Measurements from ENCODE around the gene CALD1.

CALD1 gene

DNA sequence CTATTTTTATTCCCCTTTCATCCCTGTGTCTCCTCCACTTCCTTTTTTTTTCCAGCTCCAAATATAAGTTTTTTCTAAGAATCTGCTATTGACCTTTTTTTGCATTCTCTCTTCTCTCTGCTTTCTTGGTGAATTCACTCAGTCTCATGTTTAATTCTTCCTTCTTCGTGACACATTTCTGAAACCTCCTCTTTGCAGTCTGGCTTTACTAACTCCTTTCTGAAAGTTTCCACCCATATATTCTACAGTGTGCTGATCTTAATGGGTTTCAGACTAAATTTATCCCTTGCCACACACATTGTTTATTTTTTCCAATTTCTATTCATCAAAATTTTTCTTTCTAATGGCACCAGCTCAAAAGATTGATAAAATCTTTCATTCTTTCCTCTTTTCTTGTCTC, 47.8 kb upstream of the CALD1 start:
- no peak for DNase-seq (ENCODE audit: low spot score)
- Histone ChIP-seq H3K9ac (ENCODE audit: low read depth, low read length, poor library complexity) (no peak overlapping the region), H3K18ac (ENCODE audit: low read length) (no peak overlapping the region), H4K8ac (ENCODE audit: low read depth, low read length) (no peak overlapping the region), H4K91ac (ENCODE audit: low read depth, low read length, poor library complexity) (no peak overlapping the region), H3K27me3 (ENCODE audit: control insufficient read depth in 3 of 3, insufficient read depth in 3 of 3, low read depth in 1 of 3, low read length in 3 of 3) (peaks cover 0 to 3% (median 0%) of the 10 kb centered on the region in 3 experiments), H3K36me3 (replicated peaks in 1 of 2; ENCODE audit: control insufficient read depth in 2 of 2, insufficient read depth in 2 of 2, low read length in 2 of 2) (peaks cover 0 to 2% of the 10 kb centered on the region in 2 donors), H2AK5ac (ENCODE audit: low read depth, low read length) (no peak overlapping the region), H3K14ac (ENCODE audit: low read length) (no peak overlapping the region), H3K27ac (replicated peaks; ENCODE audit: low read length) (no peak overlapping the region), H3K4me1 (ENCODE audit: control insufficient read depth in 2 of 2, insufficient read depth in 1 of 2, low read depth in 1 of 2, low read length in 2 of 2) (peaks cover 0 to 2% of the 10 kb centered on the region in 2 donors), H3K23ac (ENCODE audit: low read depth, low read length, poor library complexity) (no peak overlapping the region), H3K9me3 (replicated peaks in 1 of 2; ENCODE audit: control insufficient read depth in 2 of 2, insufficient read depth in 1 of 2, low read depth in 1 of 2, low read length in 2 of 2) (peaks cover 0 to 2% of the 10 kb centered on the region in 2 donors), H2BK12ac (ENCODE audit: low read length) (no peak overlapping the region), H3K4me2 (ENCODE audit: insufficient read depth, low read length, poor library complexity, severe bottlenecking) (no peak overlapping the region), H2BK15ac (ENCODE audit: low read length) (no peak overlapping the region), H2BK5ac (ENCODE audit: low read length) (no peak overlapping the region), H3K4me3 (ENCODE audit: low read length in 2 of 2) (no peak overlapping the region), H2AFZ (ENCODE audit: low read length) (no peak overlapping the region), H3K4ac (ENCODE audit: low read length) (no peak overlapping the region), H3K79me1 (ENCODE audit: low read depth, low read length) (peaks cover 2% of the 10 kb centered on the region), H2BK120ac (ENCODE audit: low read depth, low read length) (no peak overlapping the region)
- no CpG with 5 or more reads among the region's 1 CpG for WGBS, 2 donors (ENCODE audit: extremely low coverage in 2 of 2, insufficient read length in 2 of 2, insufficient replicate concordance in 1 of 2)

DNA sequence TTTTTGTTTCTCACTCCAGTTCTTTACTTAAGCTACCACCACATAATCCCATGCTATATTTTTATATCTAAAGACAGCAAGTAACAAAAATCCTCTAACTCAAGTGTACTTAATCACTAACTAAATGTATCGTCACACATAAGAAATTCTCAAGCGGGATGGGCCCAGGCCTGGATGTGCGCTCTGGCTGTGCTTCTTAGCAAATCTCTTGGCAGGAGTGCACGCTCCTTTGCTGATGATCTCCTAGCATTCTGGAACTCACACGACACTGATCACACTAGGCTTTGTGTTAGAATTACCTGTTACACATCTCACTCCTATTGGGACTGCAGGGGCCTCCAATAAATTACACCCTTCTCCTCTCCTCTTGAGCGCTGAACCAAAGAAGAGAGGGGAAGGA, 46.7 kb upstream of the CALD1 start:
- no peak overlapping the region for H3K27ac ChIP-seq (replicated peaks; ENCODE audit: low read length)

DNA sequence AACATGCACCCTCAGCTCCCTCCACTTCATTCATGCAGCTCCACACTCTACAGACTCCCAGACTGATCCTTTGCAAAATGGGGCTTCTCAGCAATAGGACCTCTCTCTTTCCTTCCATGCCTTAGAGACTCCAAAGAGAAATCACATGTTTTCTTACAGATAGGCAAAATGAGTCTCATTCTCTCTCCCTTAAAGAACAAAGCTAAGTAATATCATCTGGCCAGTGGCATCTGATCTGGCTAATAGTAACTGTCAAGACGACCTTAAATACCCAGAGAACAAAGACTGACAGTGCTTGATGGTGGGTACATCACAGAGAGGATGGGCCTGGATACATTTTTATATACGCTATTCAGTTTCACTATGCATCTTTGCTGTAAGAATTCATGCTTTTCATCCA, 43.1 kb upstream of the CALD1 start:
- Histone ChIP-seq H3K27me3 (ENCODE audit: control insufficient read depth in 3 of 3, insufficient read depth in 3 of 3, low read depth in 1 of 3, low read length in 3 of 3) (no peaks in the 10 kb centered on the region), H3K23ac (ENCODE audit: low read depth, low read length, poor library complexity) (no peak overlapping the region), H2BK5ac (ENCODE audit: low read length) (no peak overlapping the region), H2AFZ (ENCODE audit: low read length) (no peak overlapping the region), H3K27ac (replicated peaks; ENCODE audit: low read length) (no peak overlapping the region), H3K4me2 (ENCODE audit: insufficient read depth, low read length, poor library complexity, severe bottlenecking) (no peak overlapping the region), H2BK120ac (ENCODE audit: low read depth, low read length) (no peak overlapping the region), H3K18ac (ENCODE audit: low read length) (no peak overlapping the region), H4K8ac (ENCODE audit: low read depth, low read length) (no peak overlapping the region), H2BK12ac (ENCODE audit: low read length) (no peak overlapping the region), H3K79me1 (ENCODE audit: low read depth, low read length) (no peaks in the 10 kb centered on the region), H2BK15ac (ENCODE audit: low read length) (no peak overlapping the region), H2AK5ac (ENCODE audit: low read depth, low read length) (no peak overlapping the region), H3K36me3 (replicated peaks in 1 of 2; ENCODE audit: control insufficient read depth in 2 of 2, insufficient read depth in 2 of 2, low read length in 2 of 2) (no peaks in the 10 kb centered on the region), H3K14ac (ENCODE audit: low read length) (no peak overlapping the region), H3K4ac (ENCODE audit: low read length) (no peak overlapping the region), H3K4me1 (ENCODE audit: control insufficient read depth in 2 of 2, insufficient read depth in 1 of 2, low read depth in 1 of 2, low read length in 2 of 2) (peaks cover 2 to 3% of the 10 kb centered on the region in 2 donors), H3K9ac (ENCODE audit: low read depth, low read length, poor library complexity) (no peak overlapping the region), H3K4me3 (ENCODE audit: low read length in 2 of 2) (no peak overlapping the region), H4K91ac (ENCODE audit: low read depth, low read length, poor library complexity) (no peak overlapping the region), H3K9me3 (replicated peaks in 1 of 2; ENCODE audit: control insufficient read depth in 2 of 2, insufficient read depth in 1 of 2, low read depth in 1 of 2, low read length in 2 of 2) (no peaks in the 10 kb centered on the region)
- DNase-seq (ENCODE audit: low spot score): no peak
- WGBS, 2 donors (ENCODE audit: extremely low coverage in 2 of 2, insufficient read length in 2 of 2, insufficient replicate concordance in 1 of 2): no CpG with 5 or more reads among the region's 2 CpGs

More for the DNA sequence above, 46.7 kb upstream of the CALD1 start:
- no peak overlapping the region for H3K14ac ChIP-seq (ENCODE audit: low read length)
- H3K23ac ChIP-seq (ENCODE audit: low read depth, low read length, poor library complexity): no peak overlapping the region
- H2BK120ac ChIP-seq (ENCODE audit: low read depth, low read length): no peak overlapping the region
- H2BK5ac ChIP-seq (ENCODE audit: low read length): no peak overlapping the region
- no peak overlapping the region for H3K4me2 ChIP-seq (ENCODE audit: insufficient read depth, low read length, poor library complexity, severe bottlenecking)
- no peak for DNase-seq (ENCODE audit: low spot score)
- no peak overlapping the region for H3K4me3 ChIP-seq (ENCODE audit: low read length in 2 of 2)
- H3K18ac ChIP-seq (ENCODE audit: low read length): no peak overlapping the region
- H2BK15ac ChIP-seq (ENCODE audit: low read length): no peak overlapping the region
- peaks cover 0 to 2% of the 10 kb centered on the region in 2 donors for H3K9me3 ChIP-seq (replicated peaks in 1 of 2; ENCODE audit: control insufficient read depth in 2 of 2, insufficient read depth in 1 of 2, low read depth in 1 of 2, low read length in 2 of 2)
- peaks cover 0 to 2% of the 10 kb centered on the region in 2 donors for H3K4me1 ChIP-seq (ENCODE audit: control insufficient read depth in 2 of 2, insufficient read depth in 1 of 2, low read depth in 1 of 2, low read length in 2 of 2)
- WGBS, 2 donors (ENCODE audit: extremely low coverage in 2 of 2, insufficient read length in 2 of 2, insufficient replicate concordance in 1 of 2): no CpG with 5 or more reads among the region's 6 CpGs
- no peak overlapping the region for H2BK12ac ChIP-seq (ENCODE audit: low read length)
- no peak overlapping the region for H2AK5ac ChIP-seq (ENCODE audit: low read depth, low read length)
- no peak overlapping the region for H2AFZ ChIP-seq (ENCODE audit: low read length)
- H3K36me3 ChIP-seq (replicated peaks in 1 of 2; ENCODE audit: control insufficient read depth in 2 of 2, insufficient read depth in 2 of 2, low read length in 2 of 2): peaks cover 0 to 2% of the 10 kb centered on the region in 2 donors
- H4K91ac ChIP-seq (ENCODE audit: low read depth, low read length, poor library complexity): no peak overlapping the region
- H3K79me1 ChIP-seq (ENCODE audit: low read depth, low read length): peaks cover 2% of the 10 kb centered on the region
- H4K8ac ChIP-seq (ENCODE audit: low read depth, low read length): no peak overlapping the region
- H3K27me3 ChIP-seq (ENCODE audit: control insufficient read depth in 3 of 3, insufficient read depth in 3 of 3, low read depth in 1 of 3, low read length in 3 of 3): no peaks in the 10 kb centered on the region
- no peak overlapping the region for H3K4ac ChIP-seq (ENCODE audit: low read length)
- no peak overlapping the region for H3K9ac ChIP-seq (ENCODE audit: low read depth, low read length, poor library complexity)

GRCh38 chr7:134737566-134738345, 41.7 kb upstream of the CALD1 start:
- H2BK15ac ChIP-seq (ENCODE audit: low read length): no peak overlapping the region
- WGBS, 2 donors (ENCODE audit: extremely low coverage in 2 of 2, insufficient read length in 2 of 2, insufficient replicate concordance in 1 of 2): no CpG with 5 or more reads among the region's 7 CpGs
- H3K4ac ChIP-seq (ENCODE audit: low read length): no peak overlapping the region
- DNase-seq (ENCODE audit: low spot score): no peak
- H3K4me3 ChIP-seq (ENCODE audit: low read length in 2 of 2): no peak overlapping the region
- no peak overlapping the region for H4K8ac ChIP-seq (ENCODE audit: low read depth, low read length)
- no peak overlapping the region for H3K18ac ChIP-seq (ENCODE audit: low read length)
- H2AK5ac ChIP-seq (ENCODE audit: low read depth, low read length): no peak overlapping the region
- H3K23ac ChIP-seq (ENCODE audit: low read depth, low read length, poor library complexity): no peak overlapping the region
- no peak overlapping the region for H2BK5ac ChIP-seq (ENCODE audit: low read length)
- H2BK120ac ChIP-seq (ENCODE audit: low read depth, low read length): no peak overlapping the region
- no peak overlapping the region for H4K91ac ChIP-seq (ENCODE audit: low read depth, low read length, poor library complexity)
- no peak overlapping the region for H3K27ac ChIP-seq (replicated peaks; ENCODE audit: low read length)
- no peak overlapping the region for H3K4me2 ChIP-seq (ENCODE audit: insufficient read depth, low read length, poor library complexity, severe bottlenecking)
- no peaks in the 10 kb centered on the region for H3K36me3 ChIP-seq (replicated peaks in 1 of 2; ENCODE audit: control insufficient read depth in 2 of 2, insufficient read depth in 2 of 2, low read length in 2 of 2)
- H3K79me1 ChIP-seq (ENCODE audit: low read depth, low read length): no peaks in the 10 kb centered on the region
- H3K9me3 ChIP-seq (replicated peaks in 1 of 2; ENCODE audit: control insufficient read depth in 2 of 2, insufficient read depth in 1 of 2, low read depth in 1 of 2, low read length in 2 of 2): no peaks in the 10 kb centered on the region
- no peak overlapping the region for H2BK12ac ChIP-seq (ENCODE audit: low read length)
- peak overlapping the region; percentile 54 for H2AFZ ChIP-seq (ENCODE audit: low read length)
- no peak overlapping the region for H3K9ac ChIP-seq (ENCODE audit: low read depth, low read length, poor library complexity)
- no peak overlapping the region for H3K14ac ChIP-seq (ENCODE audit: low read length)
- no peaks in the 10 kb centered on the region for H3K27me3 ChIP-seq (ENCODE audit: control insufficient read depth in 3 of 3, insufficient read depth in 3 of 3, low read depth in 1 of 3, low read length in 3 of 3)
- peaks cover 4 to 7% of the 10 kb centered on the region in 2 donors for H3K4me1 ChIP-seq (ENCODE audit: control insufficient read depth in 2 of 2, insufficient read depth in 1 of 2, low read depth in 1 of 2, low read length in 2 of 2)

All from neuronal stem cell (in vitro differentiated cells).